Chondrocyte (in vitro differentiated cells): ENCODE results near the gene ZNF618. TPM values are rescaled to one million over a fixed set of nuclear protein-coding genes. Genes with fewer than 3 reads are reported as not detected.

Source experiments
- DNase-seq: peaks from one replicate; pipeline ENCODE4 v3.0.0; 2021; ENCODE audit warnings: mixed read lengths, low spot score
- H3K27ac Mint-ChIP-seq: one replicate; pipeline ENCODE4 v1.8.0; 2021; ENCODE audit warnings: mild to moderate bottlenecking, moderate library complexity, mixed read lengths; ENCODE audit not compliant: unreplicated experiment
- H3K27me3 Mint-ChIP-seq: 2 replicates; pipeline ENCODE4 v1.8.0; 2021; ENCODE audit warnings: low read depth, mixed read lengths
- H3K36me3 Mint-ChIP-seq: 2 replicates; pipeline ENCODE4 v1.8.0; 2021; ENCODE audit warnings: low read depth, mixed read lengths
- H3K4me1 Mint-ChIP-seq: 2 replicates; pipeline ENCODE4 v1.8.0; 2021; ENCODE audit warnings: low read depth, mild to moderate bottlenecking, mixed read lengths
- H3K4me3 Mint-ChIP-seq: one replicate; pipeline ENCODE4 v1.8.0; 2021; ENCODE audit warnings: mild to moderate bottlenecking, moderate library complexity, mixed read lengths; ENCODE audit not compliant: unreplicated experiment
- H3K9me3 Mint-ChIP-seq: 2 replicates; pipeline ENCODE4 v1.8.0; 2021; ENCODE audit warnings: low read depth, mixed read lengths
- total RNA-seq: library from RNA; stranded (reverse); gene quantifications from 3 replicates; pipeline ENCODE4 v1.2.1, GENCODE V29; 2021
- TF ChIP-seq, protein P1 (sequence below): fragments of 200-600 bp; sonication (generic); IDR thresholded peaks from 2 replicates; pipeline ENCODE4 v1.5.0; 2021; ENCODE audit warnings: antibody characterized with exemption, mild to moderate bottlenecking, moderate library complexity

Gene ZNF618
- total RNA-seq, 1 donor from 2014 or later, result 25.5 TPM

DNA sequence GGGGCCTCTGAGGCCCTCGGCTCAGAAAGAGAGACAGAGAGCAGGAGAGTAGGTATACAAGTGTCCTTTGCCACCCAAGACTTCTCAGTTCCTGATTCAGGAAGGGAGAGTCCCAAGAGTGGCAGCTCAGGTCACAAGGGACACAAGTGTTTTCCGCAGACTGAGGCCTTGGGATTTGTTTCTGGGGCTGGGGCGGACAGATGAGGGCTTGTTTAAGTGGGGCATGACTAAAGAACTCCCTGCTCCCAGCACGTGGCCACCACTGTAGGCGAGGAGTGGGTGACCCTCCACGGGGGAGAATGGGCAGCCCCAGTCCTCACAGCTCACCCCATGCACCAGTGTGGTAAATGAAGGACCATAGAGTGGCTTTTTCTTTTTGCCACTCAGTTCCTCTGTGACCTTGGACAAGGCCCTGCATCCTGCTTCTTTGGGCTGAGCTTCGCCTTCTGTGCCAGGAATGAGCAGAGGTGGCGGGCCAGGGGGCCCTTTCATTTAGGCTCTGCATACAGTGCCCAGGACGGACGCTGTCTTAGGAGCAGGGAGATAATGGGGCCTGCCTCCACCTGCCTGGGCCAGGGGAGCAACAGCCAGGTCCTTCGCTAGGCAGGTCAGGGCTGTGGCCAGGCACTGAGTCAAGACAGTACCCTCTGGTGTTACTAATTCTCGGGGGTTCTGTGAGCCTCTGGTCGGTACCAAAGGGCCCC is 151.2 kb downstream of the ZNF618 start:
- H3K4me3 Mint-ChIP-seq, result no peak overlapping the region
- H3K9me3 Mint-ChIP-seq, result peaks cover 21% of the 10 kb centered on the region
- DNase-seq, result no peak
- peaks cover 5% of the 10 kb centered on the region for H3K4me1 Mint-ChIP-seq
- TF ChIP-seq, protein P1, sequence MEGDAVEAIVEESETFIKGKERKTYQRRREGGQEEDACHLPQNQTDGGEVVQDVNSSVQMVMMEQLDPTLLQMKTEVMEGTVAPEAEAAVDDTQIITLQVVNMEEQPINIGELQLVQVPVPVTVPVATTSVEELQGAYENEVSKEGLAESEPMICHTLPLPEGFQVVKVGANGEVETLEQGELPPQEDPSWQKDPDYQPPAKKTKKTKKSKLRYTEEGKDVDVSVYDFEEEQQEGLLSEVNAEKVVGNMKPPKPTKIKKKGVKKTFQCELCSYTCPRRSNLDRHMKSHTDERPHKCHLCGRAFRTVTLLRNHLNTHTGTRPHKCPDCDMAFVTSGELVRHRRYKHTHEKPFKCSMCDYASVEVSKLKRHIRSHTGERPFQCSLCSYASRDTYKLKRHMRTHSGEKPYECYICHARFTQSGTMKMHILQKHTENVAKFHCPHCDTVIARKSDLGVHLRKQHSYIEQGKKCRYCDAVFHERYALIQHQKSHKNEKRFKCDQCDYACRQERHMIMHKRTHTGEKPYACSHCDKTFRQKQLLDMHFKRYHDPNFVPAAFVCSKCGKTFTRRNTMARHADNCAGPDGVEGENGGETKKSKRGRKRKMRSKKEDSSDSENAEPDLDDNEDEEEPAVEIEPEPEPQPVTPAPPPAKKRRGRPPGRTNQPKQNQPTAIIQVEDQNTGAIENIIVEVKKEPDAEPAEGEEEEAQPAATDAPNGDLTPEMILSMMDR, result no peak
- no peak overlapping the region for H3K27ac Mint-ChIP-seq
- no peaks in the 10 kb centered on the region for H3K27me3 Mint-ChIP-seq
- H3K36me3 Mint-ChIP-seq, result peaks cover 41% of the 10 kb centered on the region

DNA sequence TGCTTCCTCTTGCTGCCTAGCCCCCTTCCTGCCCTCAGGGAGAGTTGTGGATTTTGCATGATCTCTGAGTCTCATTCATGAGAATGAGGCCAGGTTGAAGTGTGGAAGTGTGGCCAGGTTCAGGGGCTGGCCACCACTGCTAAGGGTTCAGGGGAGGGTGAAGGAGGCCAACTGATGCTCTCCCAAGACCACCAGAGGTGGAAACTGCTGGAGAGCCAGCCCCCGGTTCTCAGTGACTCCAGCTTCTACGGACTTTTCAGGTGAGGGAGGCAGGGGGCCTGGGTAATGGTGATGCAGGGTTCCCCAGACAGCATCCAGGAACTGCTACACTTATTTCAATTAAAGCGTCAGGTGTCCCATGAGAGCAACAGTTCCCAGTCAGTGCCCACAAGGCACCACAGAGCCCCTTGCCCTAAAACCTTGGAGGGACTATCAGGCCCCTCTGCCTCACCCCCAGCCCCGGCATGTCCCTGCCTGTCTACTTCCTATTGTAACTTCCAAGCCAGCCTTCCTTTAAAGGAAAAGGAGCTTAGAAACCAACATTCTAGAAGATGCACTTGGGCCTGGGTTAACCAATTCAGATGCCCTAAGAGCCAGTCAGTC is 151.9 kb downstream of the ZNF618 start:
- Mint-ChIP-seq H3K4me3 (no peak overlapping the region), H3K27me3 (no peaks in the 10 kb centered on the region), H3K27ac (no peak overlapping the region), H3K4me1 (peaks cover 5% of the 10 kb centered on the region), H3K9me3 (peaks cover 14% of the 10 kb centered on the region), H3K36me3 (peaks cover 36% of the 10 kb centered on the region)
- TF ChIP-seq, protein P1, result no peak
- no peak for DNase-seq

DNA sequence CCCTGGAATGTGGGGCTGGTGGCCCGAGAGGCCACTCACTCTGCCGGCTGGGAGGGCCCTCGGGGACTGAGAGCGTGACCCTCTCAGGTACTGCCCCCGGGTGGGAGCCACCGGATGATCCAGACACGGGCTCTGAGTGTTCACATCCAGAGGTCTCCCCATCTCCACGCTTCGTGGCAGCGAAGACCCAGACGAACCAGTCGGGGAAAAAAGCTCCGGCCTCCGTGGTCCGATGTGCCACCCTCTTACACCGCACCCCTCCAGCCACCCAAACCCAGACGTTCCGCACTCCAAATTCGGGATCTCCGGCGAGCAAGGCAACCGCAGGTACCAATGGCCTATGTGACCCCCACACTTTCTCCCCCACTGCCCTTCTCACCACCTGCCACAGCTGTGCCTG is 152.5 kb downstream of the ZNF618 start:
- Mint-ChIP-seq H3K4me3 (no peak overlapping the region), H3K27ac (no peak overlapping the region), H3K36me3 (peaks cover 33% of the 10 kb centered on the region), H3K4me1 (peaks cover 5% of the 10 kb centered on the region), H3K9me3 (peaks cover 8% of the 10 kb centered on the region), H3K27me3 (no peaks in the 10 kb centered on the region)
- TF ChIP-seq, protein P1, result no peak
- DNase-seq, result no peak

DNA sequence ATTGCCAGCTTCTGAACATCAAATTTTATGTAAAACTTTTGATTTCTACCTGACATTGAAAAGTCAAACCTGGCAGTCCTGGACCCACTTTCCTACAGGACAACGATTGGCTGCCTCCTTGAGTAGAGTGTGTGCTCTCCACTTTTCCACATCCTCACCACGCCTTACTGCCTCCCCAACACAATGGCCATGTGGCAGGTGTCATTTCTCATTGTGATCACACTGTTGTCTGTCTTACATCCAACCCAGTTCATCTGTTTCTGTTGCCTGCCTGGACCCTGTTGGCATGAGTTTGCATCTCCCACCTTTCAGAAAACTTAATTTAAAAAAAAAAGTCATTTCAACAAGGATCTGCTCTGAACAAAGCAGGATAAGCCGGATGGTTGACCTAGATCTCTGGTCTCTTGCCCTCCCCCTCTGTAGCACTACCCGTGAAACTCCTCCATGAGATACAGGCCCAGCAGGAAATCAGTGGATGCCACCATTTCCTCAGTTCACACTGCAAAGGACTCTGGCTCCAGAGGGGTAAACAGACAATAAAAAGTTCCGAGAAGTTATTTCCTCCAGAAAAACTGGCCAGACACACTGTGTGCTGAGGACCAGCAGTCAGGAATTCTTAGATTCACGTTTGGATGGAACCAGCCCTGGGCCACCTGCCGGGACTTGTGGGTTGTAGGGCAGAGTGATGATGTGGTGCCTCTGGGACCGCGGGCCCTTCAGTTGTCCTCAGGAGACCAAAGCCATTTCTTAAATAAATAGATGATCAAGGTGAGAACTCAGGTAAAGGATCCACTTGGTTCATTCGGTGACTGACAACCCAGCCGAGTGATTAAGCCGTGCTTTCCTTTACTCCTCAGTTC is 153.4 kb downstream of the ZNF618 start:
- H3K27ac Mint-ChIP-seq, result no peak overlapping the region
- H3K36me3 Mint-ChIP-seq, result peaks cover 26% of the 10 kb centered on the region
- H3K4me3 Mint-ChIP-seq, result no peak overlapping the region
- H3K9me3 Mint-ChIP-seq, result no peaks in the 10 kb centered on the region
- TF ChIP-seq, protein P1, result no peak
- no peaks in the 10 kb centered on the region for H3K27me3 Mint-ChIP-seq
- peaks cover 5% of the 10 kb centered on the region for H3K4me1 Mint-ChIP-seq
- DNase-seq, result no peak

DNA sequence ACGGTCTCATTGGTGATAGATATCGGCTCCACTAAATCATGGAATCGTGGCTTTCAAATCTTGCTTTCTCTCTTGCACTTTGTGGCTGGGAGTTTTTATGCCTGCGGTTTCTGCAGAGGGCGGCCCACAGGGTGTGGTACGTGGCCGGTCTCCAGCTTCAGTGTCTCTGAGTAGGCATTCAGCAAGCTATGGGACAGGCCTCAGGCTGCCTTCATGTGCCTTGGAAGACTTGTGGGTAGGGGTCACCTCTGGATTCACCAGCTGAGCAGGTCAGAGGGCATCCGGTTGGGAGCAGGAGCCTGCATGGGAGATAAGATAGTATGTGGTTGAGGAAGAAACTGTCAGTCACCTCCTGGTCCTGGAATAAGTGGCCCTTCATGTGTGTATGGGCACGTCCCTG is 154.3 kb downstream of the ZNF618 start:
- TF ChIP-seq, protein P1, result no peak
- no peak overlapping the region for H3K27ac Mint-ChIP-seq
- peaks cover under 1% of the 10 kb centered on the region for H3K4me1 Mint-ChIP-seq
- no peaks in the 10 kb centered on the region for H3K9me3 Mint-ChIP-seq
- H3K27me3 Mint-ChIP-seq, result no peaks in the 10 kb centered on the region
- H3K4me3 Mint-ChIP-seq, result no peak overlapping the region
- DNase-seq, result no peak
- H3K36me3 Mint-ChIP-seq, result peaks cover 19% of the 10 kb centered on the region
